Transverse colon (tissue), 4 donors: ENCODE results near the gene FMNL3. TPM values are rescaled to one million over a fixed set of nuclear protein-coding genes. Genes with fewer than 3 reads are reported as not detected.

ENCODE experiments used
- DNase-seq: peaks from one replicate; pipeline ENCODE4 v3.0.0-alpha.2; 2019
- H3K27ac ChIP-seq, 4 donors: fragments of 200-600 bp; sonication (generic); 2 replicates each; pipeline ENCODE4 v1.5.1; 2016 to 2018; ENCODE audit warnings: inconsistent platforms in 4 of 4
- H3K27me3 ChIP-seq: fragments of 200-600 bp; sonication (generic); 2 replicates; pipeline ENCODE4 v1.5.1; 2017; ENCODE audit warnings: inconsistent platforms
- H3K36me3 ChIP-seq, 4 donors: fragments of 200-600 bp; sonication (generic); 2 replicates each; pipeline ENCODE4 v1.5.1; 2017 to 2019; ENCODE audit warnings: inconsistent platforms in 4 of 4
- H3K4me1 ChIP-seq, 4 donors: fragments of 200-600 bp; sonication (generic); 2 replicates each; pipeline ENCODE4 v1.5.1; 2017 to 2020; ENCODE audit warnings: inconsistent platforms in 4 of 4
- H3K4me3 ChIP-seq, 4 donors: fragments of 200-600 bp; sonication (generic); 1 replicate in 1 of 4; 2 replicates in 3 of 4; pipeline versions ENCODE4 v1.5.1 to v1.6.1; 2017 to 2019; ENCODE audit warnings: inconsistent platforms in 4 of 4
- H3K9me3 ChIP-seq, 2 donors: fragments of 200-600 bp; sonication (generic); 2 replicates each; pipeline ENCODE4 v1.5.1; 2017 to 2019; ENCODE audit warnings: inconsistent platforms in 2 of 2
- CTCF ChIP-seq, 5 experiments: fragments of 200-600 bp in 3 of 5; fragments of 450-650 bp in 2 of 5; sonication (generic) in 3 of 5; IDR thresholded peaks; 1 replicate in 2 of 5; 2 replicates in 3 of 5; pipeline ENCODE4 v1.5.1; 2016 to 2017; ENCODE audit warnings: antibody characterized with exemption in 5 of 5, inconsistent platforms in 3 of 5, mild to moderate bottlenecking in 2 of 5, moderate library complexity in 1 of 5
- EP300 ChIP-seq: sonication (generic); formaldehyde crosslinking; IDR thresholded peaks from one replicate; pipeline ENCODE4 v1.6.1; 2017; ENCODE audit warnings: antibody characterized with exemption, low read depth
- POLR2A ChIP-seq: fragments of 450-650 bp; IDR thresholded peaks from one replicate; pipeline ENCODE4 v1.6.1; 2016; ENCODE audit warnings: antibody characterized with exemption, mild to moderate bottlenecking, moderate library complexity
- POLR2AphosphoS5 ChIP-seq, 3 donors: sonication (generic); formaldehyde crosslinking; IDR thresholded peaks; one replicate each; pipeline ENCODE4 v1.6.1; 2016; ENCODE audit warnings: antibody characterized with exemption in 3 of 3
- WGBS, 2 donors: methylation state at CpG; one replicate each; pipeline ENCODE4 v1.1.5; 2018; ENCODE audit warnings: low coverage in 1 of 2; 5-methylcytosine and 5-hydroxymethylcytosine counted together
- in situ Hi-C, 4 donors: fragments of 200-750 bp; cut with MboI; loops; one replicate each; pipeline versions ENCODE4 v1.15.0 to v1.15.1; 2017; ENCODE audit warnings: low sequenced_read_pairs in 3 of 4, low pct_ligation_motif_present in 1 of 4, low pct_unique_long_range_greater_than_20kb in 1 of 4
- intact Hi-C: fragments of 100-400 bp; cut with DNase I; formaldehyde crosslinking; loops from one replicate; pipeline ENCODE4 v1.15.1; 2023; ENCODE audit warnings: low total_unique reads
- total RNA-seq, 4 donors: library from RNA; depleted of rRNA; stranded (reverse); fragments of >200 nt; gene quantifications; one replicate each; pipeline ENCODE4 v1.1.0, GENCODE V29; 2016

The FMNL3 gene
- total RNA-seq, 4 donors from 2014 or later, result 5.3 to 16.5 (median 8.2) TPM

- intact Hi-C loops (loop anchor here (2.0 kb wide), 2 partner anchors 35 to 63 kb away; no protein-coding TSS in a partner anchor), in situ Hi-C loops (loop anchor here (5.0 kb wide), 2 partner anchors 55 to 65 kb away; no protein-coding TSS in a partner anchor)
- Histone ChIP-seq H3K4me3 (peak overlapping the region in 1 of 4 donors; percentile 80), H3K4me1 (peaks cover 0 to 38% (median 15%) of the 10 kb centered on the region in 4 donors), H3K36me3 (no peaks in the 10 kb centered on the region), H3K27ac (no peak overlapping the region), H3K9me3 (no peaks in the 10 kb centered on the region), H3K27me3 (peaks cover 35% of the 10 kb centered on the region)
- DNase-seq, result no peak
- peak in 1 of 5 experiments; percentile 25 for TF ChIP-seq CTCF (IDR thresholded peaks at IDR 0.05)
- TF ChIP-seq POLR2A, result no peak
- 47 to 50% methylated on average over 6 to 11 of the region's 11 CpGs for WGBS, 2 donors
Measured at GRCh38 chr12:49707812-49708147, 575 bp upstream of the FMNL3 start.

DNA sequence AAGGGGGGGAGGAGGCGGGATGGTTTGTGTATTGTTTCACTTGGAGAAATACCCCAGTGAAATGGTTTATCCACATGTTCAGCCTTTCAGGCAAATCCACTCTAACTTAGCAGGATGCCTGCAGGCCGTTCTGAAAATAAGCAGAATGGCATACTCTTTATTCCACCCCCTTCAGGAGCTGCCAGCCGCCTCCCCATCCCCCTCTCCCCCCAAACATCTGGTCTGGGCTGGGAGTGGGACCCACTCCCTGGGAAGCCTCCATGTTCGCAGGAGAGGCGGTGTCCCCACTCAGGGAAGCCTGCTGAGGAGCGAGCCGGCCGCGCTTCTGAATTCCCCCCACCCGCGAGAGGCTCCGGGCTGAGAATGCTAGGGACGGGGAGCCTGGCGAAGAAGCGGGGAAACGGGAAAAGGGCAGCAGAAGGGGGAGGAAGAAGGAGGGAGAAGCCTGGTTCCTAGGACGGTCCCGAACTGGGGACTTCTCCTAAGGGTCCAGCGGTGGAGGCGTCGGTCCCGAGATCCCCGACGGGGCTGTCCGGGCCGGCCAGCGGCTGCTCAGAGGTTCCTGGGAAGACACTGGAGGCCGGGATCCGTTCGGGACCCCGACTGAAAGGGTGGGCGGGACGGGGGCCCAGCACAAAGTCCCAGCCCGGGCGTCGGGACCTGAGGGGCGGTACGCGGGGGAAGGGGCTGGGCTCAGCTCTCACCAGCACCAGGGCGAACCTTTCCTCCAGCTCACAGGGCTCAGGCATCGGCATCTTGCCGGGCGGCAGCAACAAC lies 666 bp downstream of the FMNL3 start:
- 6 to 19% methylated on average over 4 to 39 of the region's 43 CpGs for WGBS, 2 donors
- H3K4me3 ChIP-seq, result peak overlapping the region; percentile 78 to 83 (median 79)
- intact Hi-C loops, result loop anchor here (2.0 kb wide), 2 partner anchors 34 to 62 kb away; no protein-coding TSS in a partner anchor
- H3K36me3 ChIP-seq, result no peaks in the 10 kb centered on the region
- no peaks in the 10 kb centered on the region for H3K9me3 ChIP-seq
- peaks cover 29% of the 10 kb centered on the region for H3K27me3 ChIP-seq
- in situ Hi-C loops, result loop anchor here (5.0 kb wide), 2 partner anchors 54 to 64 kb away; no protein-coding TSS in a partner anchor
- TF ChIP-seq EP300 (no peak), POLR2A (no peak), POLR2AphosphoS5 (IDR thresholded peaks at IDR 0.05) (no peak), CTCF (IDR thresholded peaks at IDR 0.05) (no peak)
- peaks cover 0 to 40% (median 15%) of the 10 kb centered on the region in 4 donors for H3K4me1 ChIP-seq
- H3K27ac ChIP-seq, result peak overlapping the region; percentile 86 to 94 (median 92)
- peak; percentile 18 for DNase-seq

GRCh38 chr12:49705479-49706134 lies 1.6 kb downstream of the FMNL3 start:
- TF ChIP-seq POLR2AphosphoS5 (IDR thresholded peaks at IDR 0.05), result no peak
- TF ChIP-seq POLR2A, result no peak
- no peak for TF ChIP-seq CTCF (IDR thresholded peaks at IDR 0.05)
- no peak for TF ChIP-seq EP300
- Histone ChIP-seq H3K27me3 (peaks cover 19% of the 10 kb centered on the region), H3K27ac (peak overlapping the region; percentile 86 to 94 (median 92)), H3K4me3 (peak overlapping the region in 1 of 4 donors; percentile 83), H3K4me1 (peaks cover 0 to 40% (median 15%) of the 10 kb centered on the region in 4 donors), H3K9me3 (no peaks in the 10 kb centered on the region), H3K36me3 (no peaks in the 10 kb centered on the region)
- in situ Hi-C loops (loop anchor here (5.0 kb wide), 2 partner anchors 53 to 63 kb away; no protein-coding TSS in a partner anchor), intact Hi-C loops (loop anchor here (2.0 kb wide), 2 partner anchors 33 to 61 kb away; no protein-coding TSS in a partner anchor)
- 69 to 74% methylated on average over 2 to 10 of the region's 10 CpGs for WGBS, 2 donors
- peak; percentile 30 for DNase-seq

DNA sequence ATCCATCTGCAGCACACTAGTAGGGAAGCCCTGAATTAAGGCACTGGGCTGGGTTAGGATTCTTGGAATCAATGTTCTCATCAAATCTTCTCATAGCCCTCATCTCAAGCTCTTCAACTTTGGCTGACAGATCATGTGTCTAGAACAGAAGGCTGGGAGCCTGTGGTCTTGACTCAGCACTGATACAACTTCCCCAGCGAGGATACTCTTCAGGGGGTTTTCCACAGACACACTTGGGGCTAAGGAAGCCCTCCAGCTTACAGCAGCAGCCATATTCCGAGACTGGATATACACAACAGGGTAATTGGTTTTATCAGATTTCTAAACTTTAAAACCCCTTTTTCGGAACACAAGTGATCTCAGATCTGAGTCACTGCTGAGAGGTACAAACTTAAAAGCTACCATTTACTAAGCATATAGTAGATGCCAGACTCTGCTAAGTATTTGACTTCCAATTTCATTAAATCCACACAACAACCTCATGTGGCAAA lies 3.5 kb downstream of the FMNL3 start:
- no peaks in the 10 kb centered on the region for H3K36me3 ChIP-seq
- peaks cover 14% of the 10 kb centered on the region for H3K27me3 ChIP-seq
- H3K4me1 ChIP-seq, result peaks cover under 1 to 45% (median 19%) of the 10 kb centered on the region in 4 donors
- in situ Hi-C loops, result no loop called here
- TF ChIP-seq POLR2AphosphoS5 (IDR thresholded peaks at IDR 0.05) (no peak), CTCF (IDR thresholded peaks at IDR 0.05) (no peak), EP300 (no peak), POLR2A (no peak)
- DNase-seq, result peak; percentile 8
- peak overlapping the region in 1 of 4 donors; percentile 9 for H3K27ac ChIP-seq
- intact Hi-C loops, result no loop called here
- WGBS, 2 donors, result 60 to 80% methylated on average over 1 to 3 of the region's 3 CpGs
- H3K9me3 ChIP-seq, result no peaks in the 10 kb centered on the region
- no peak overlapping the region for H3K4me3 ChIP-seq
